KMS-11 (cell line): Measurements from ENCODE around the gene CDK15.

Source experiments
- H2AFZ ChIP-seq: fragments of 200-600 bp; sonication (generic); 2 replicates; pipeline ENCODE4 v1.6.1; 2016; ENCODE audit warnings: antibody characterized with exemption, mixed run types, low read depth
- H3K27ac ChIP-seq: fragments of 200-600 bp; sonication (generic); 2 replicates; pipeline ENCODE4 v1.6.1; 2016; ENCODE audit warnings: mild to moderate bottlenecking, mixed run types
- H3K27me3 ChIP-seq: fragments of 200-600 bp; sonication (generic); 2 replicates; pipeline ENCODE4 v1.6.1; 2017; ENCODE audit warnings: mild to moderate bottlenecking, low read depth, mixed run types, moderate library complexity; ENCODE audit not compliant: insufficient read depth
- H3K36me3 ChIP-seq: fragments of 200-600 bp; sonication (generic); 2 replicates; pipeline ENCODE4 v1.6.1; 2017; ENCODE audit warnings: mild to moderate bottlenecking, mixed run types; ENCODE audit not compliant: insufficient read depth
- H3K4me1 ChIP-seq: fragments of 200-600 bp; sonication (generic); 2 replicates; pipeline ENCODE4 v1.6.1; 2016; ENCODE audit warnings: mild to moderate bottlenecking, low read depth, mixed run types; ENCODE audit not compliant: poor library complexity, severe bottlenecking
- H3K4me2 ChIP-seq: fragments of 200-600 bp; sonication (generic); 2 replicates; pipeline ENCODE4 v1.7.0; 2016; ENCODE audit warnings: mild to moderate bottlenecking, mixed run types
- H3K4me3 ChIP-seq: fragments of 200-600 bp; sonication (generic); IDR thresholded peaks from 2 replicates; pipeline ENCODE4 v1.6.1; 2017; ENCODE audit warnings: low read depth, low read length, mixed read lengths; ENCODE audit not compliant: insufficient read depth
- H3K79me2 ChIP-seq: fragments of 200-600 bp; sonication (generic); 2 replicates; pipeline ENCODE4 v1.6.1; 2016; ENCODE audit warnings: low read depth, mixed run types; ENCODE audit not compliant: insufficient read depth
- H3K9ac ChIP-seq: fragments of 200-600 bp; sonication (generic); 2 replicates; pipeline ENCODE4 v1.6.1; 2016; ENCODE audit warnings: mild to moderate bottlenecking, mixed run types
- H4K20me1 ChIP-seq: fragments of 200-600 bp; sonication (generic); 2 replicates; pipeline ENCODE4 v1.6.1; 2016; ENCODE audit warnings: mild to moderate bottlenecking, mixed run types; ENCODE audit not compliant: insufficient read depth
- TF ChIP-seq, protein P1 (sequence below): fragments of 200-600 bp; sonication (generic); conservative IDR thresholded peaks from 2 replicates; pipeline ENCODE4 v1.6.1; 2017; ENCODE audit warnings: low read depth, mild to moderate bottlenecking, antibody characterized with exemption, low read length, moderate library complexity, mixed read lengths

The CDK15 gene

DNA sequence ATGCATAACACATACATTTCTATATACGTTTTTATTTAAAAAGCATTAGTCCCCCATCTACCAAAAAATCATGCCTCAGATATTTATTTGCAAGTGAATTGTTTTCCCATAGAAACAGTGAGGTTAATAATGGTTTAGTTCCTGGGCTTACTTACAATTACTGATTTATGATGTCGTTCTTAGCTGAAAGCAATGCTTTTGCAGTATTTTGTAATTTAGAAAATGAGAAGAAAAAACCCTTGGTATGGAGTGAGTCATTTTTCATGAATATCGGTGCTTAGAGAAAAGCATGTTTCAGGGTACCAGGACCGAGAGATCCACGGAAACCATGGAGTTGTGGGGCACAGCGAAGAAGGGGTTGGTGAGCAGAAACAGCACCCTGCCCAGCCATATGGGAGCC is 12.0 kb upstream of the CDK15 start:
- no peak overlapping the region for H3K4me3 ChIP-seq
- H3K27me3 ChIP-seq = no peaks in the 10 kb centered on the region
- TF ChIP-seq, protein P1, sequence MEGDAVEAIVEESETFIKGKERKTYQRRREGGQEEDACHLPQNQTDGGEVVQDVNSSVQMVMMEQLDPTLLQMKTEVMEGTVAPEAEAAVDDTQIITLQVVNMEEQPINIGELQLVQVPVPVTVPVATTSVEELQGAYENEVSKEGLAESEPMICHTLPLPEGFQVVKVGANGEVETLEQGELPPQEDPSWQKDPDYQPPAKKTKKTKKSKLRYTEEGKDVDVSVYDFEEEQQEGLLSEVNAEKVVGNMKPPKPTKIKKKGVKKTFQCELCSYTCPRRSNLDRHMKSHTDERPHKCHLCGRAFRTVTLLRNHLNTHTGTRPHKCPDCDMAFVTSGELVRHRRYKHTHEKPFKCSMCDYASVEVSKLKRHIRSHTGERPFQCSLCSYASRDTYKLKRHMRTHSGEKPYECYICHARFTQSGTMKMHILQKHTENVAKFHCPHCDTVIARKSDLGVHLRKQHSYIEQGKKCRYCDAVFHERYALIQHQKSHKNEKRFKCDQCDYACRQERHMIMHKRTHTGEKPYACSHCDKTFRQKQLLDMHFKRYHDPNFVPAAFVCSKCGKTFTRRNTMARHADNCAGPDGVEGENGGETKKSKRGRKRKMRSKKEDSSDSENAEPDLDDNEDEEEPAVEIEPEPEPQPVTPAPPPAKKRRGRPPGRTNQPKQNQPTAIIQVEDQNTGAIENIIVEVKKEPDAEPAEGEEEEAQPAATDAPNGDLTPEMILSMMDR = no peak
- no peak overlapping the region for H3K9ac ChIP-seq
- no peak overlapping the region for H3K4me2 ChIP-seq
- H3K27ac ChIP-seq = no peak overlapping the region
- no peak overlapping the region for H2AFZ ChIP-seq
- no peaks in the 10 kb centered on the region for H3K79me2 ChIP-seq
- no peaks in the 10 kb centered on the region for H4K20me1 ChIP-seq
- no peaks in the 10 kb centered on the region for H3K36me3 ChIP-seq
- H3K4me1 ChIP-seq = no peaks in the 10 kb centered on the region

DNA sequence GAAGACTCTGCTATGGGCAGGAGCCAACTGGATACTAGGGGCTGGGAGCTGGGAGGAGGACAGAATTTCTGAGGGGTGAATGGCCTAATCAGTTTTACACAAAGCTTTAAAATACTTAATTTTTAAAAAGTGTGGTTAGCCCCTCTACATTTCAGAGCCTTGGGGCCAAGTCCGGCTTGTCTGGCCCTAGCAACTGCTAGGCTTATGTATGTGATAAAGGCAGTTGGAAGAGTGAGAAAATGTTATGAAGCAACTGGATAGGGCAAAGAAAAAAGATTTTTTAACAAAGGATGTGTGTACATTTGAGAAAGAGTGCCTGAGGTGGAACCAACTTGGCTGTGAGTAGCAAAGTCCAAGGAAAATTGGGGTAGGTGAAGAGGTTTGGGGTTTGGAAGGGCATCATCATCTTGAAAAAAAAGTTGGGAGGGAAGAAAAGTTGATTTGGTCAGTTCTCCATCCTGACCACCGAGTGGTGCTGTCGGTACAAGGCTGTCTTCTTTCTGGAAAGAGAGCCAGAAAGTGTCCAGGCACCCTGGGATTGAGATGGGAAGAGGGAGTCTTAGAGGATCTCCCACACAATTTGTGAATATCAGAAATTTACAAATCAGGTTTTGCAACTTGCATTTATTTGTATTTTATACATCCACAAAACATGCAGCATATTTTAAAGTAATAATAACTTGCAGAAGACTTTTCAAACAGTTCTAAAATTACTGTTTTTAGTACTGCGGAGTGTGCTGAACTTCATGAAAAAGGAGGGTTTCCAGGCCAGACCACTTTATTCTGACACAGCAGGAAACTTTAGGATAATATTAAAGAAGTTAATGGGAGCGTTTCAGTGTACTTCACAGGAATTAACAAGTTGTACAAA is 10.5 kb upstream of the CDK15 start:
- Histone ChIP-seq H3K4me1 (no peaks in the 10 kb centered on the region), H3K4me2 (no peak overlapping the region), H4K20me1 (no peaks in the 10 kb centered on the region), H3K36me3 (no peaks in the 10 kb centered on the region), H3K4me3 (no peak overlapping the region), H3K27ac (no peak overlapping the region), H3K9ac (no peak overlapping the region), H2AFZ (no peak overlapping the region), H3K79me2 (no peaks in the 10 kb centered on the region), H3K27me3 (no peaks in the 10 kb centered on the region)
- TF ChIP-seq, protein P1 = peak; percentile 63

DNA sequence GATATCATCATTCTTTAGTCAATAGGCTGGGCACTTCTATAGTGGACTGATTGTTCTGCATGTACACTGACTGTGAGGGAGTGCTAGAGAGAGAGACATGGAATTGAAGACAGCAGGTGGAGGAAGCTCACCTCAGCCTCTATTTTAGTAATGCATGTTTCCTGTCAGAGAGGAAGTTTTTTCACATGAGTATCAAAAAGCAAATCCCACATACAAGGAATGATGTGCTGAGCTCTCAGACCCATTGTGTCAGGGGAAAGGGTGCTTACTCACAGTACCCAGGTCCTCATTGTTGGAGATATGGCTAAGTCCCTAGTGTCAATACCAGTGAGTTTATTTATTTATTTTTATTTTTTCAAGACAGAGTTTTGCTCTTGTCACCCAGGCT is 9.9 kb upstream of the CDK15 start:
- Histone ChIP-seq H3K9ac (no peak overlapping the region), H3K27me3 (no peaks in the 10 kb centered on the region), H2AFZ (no peak overlapping the region), H4K20me1 (no peaks in the 10 kb centered on the region), H3K4me3 (no peak overlapping the region), H3K27ac (no peak overlapping the region), H3K4me2 (no peak overlapping the region), H3K79me2 (no peaks in the 10 kb centered on the region), H3K4me1 (no peaks in the 10 kb centered on the region), H3K36me3 (no peaks in the 10 kb centered on the region)
- TF ChIP-seq, protein P1 = no peak

DNA sequence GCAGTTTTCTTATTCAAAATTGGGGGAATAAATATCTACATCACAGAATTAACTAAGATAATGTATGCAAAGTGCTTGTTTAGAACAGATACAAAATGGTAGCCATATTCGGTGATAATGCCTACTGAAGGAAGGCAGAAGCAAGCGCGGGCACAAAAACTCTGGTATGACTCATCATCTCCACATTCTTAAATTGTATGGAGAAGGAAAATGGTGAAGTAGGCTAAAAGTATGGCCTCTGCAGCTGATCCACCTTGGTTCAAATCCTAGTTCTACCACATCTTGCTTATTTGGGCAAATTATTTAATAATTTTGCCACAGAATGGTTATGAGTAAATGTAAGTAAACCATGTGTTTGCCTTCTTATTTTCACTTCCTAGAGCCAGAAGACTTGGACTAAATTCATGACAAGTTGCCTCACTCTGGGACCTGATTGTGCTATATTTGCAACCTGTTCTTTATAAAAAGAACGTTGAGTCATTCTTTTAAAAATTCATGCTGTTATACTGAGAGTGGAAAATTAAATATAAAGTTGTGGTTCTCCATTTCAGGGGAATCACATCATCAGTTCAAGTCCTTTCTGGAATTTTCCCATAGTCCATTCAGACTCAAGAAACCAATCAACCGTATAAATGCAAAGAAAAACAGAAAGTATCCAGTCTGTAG is 9.0 kb upstream of the CDK15 start:
- TF ChIP-seq, protein P1 = no peak
- Histone ChIP-seq H3K79me2 (no peaks in the 10 kb centered on the region), H3K4me3 (no peak overlapping the region), H3K4me1 (no peaks in the 10 kb centered on the region), H3K9ac (no peak overlapping the region), H3K27me3 (no peaks in the 10 kb centered on the region), H2AFZ (no peak overlapping the region), H3K27ac (no peak overlapping the region), H3K4me2 (no peak overlapping the region), H3K36me3 (no peaks in the 10 kb centered on the region), H4K20me1 (no peaks in the 10 kb centered on the region)
